ENCODE results near the gene RGS7.

The RGS7 gene

DNA sequence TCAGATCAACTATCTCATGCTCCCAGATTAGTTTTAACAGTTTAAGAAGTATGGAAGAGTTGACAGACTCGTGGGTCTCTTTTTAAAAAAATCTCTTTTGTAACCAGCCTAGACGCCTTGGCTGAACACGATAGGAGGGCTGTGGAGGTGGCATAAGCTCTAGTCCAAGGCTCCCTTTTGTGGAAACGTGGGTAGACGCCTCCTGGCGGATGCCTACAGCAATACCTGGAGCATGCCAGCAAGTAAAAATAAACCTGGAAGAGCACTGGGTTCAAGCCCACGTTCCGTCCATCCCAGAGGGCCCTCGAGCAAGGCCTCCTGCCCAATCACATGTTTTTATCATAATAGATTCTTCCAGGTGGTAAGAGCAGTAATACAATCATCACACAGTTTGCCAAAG lies 87.9 kb downstream of the RGS7 start:
- no peak overlapping the region for H3K4me3 ChIP-seq (ENCODE audit: low read depth, low read length)
- peak; percentile 23 for DNase-seq (ENCODE audit: low read depth)
- TF ChIP-seq, protein P1, sequence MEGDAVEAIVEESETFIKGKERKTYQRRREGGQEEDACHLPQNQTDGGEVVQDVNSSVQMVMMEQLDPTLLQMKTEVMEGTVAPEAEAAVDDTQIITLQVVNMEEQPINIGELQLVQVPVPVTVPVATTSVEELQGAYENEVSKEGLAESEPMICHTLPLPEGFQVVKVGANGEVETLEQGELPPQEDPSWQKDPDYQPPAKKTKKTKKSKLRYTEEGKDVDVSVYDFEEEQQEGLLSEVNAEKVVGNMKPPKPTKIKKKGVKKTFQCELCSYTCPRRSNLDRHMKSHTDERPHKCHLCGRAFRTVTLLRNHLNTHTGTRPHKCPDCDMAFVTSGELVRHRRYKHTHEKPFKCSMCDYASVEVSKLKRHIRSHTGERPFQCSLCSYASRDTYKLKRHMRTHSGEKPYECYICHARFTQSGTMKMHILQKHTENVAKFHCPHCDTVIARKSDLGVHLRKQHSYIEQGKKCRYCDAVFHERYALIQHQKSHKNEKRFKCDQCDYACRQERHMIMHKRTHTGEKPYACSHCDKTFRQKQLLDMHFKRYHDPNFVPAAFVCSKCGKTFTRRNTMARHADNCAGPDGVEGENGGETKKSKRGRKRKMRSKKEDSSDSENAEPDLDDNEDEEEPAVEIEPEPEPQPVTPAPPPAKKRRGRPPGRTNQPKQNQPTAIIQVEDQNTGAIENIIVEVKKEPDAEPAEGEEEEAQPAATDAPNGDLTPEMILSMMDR (IDR thresholded peaks at IDR 0.05; ENCODE audit: insufficient read depth, low read depth, low read length, missing control alignments): peak; percentile 36

DNA sequence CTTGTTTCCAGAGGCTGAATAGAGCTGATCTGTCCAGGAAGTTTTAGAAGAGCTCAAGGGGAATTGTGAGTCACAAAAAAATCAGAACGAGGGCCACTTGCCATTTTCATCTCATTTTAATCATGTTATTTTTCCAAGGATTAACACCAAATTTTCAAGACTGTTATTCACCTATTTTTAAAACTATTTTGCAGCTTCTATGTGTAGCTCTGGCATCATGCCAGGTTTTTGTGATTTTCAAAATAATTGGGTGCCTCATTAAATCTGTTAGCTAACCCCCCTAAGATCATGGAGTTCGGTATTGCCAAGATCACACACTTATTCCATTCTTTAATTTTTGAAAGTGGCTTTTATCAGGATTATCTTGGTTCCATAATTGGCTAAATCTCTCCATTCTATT lies 90.9 kb downstream of the RGS7 start:
- no peak for DNase-seq (ENCODE audit: low read depth)
- H3K4me3 ChIP-seq (ENCODE audit: low read depth, low read length): no peak overlapping the region
- TF ChIP-seq, protein P1 (IDR thresholded peaks at IDR 0.05; ENCODE audit: insufficient read depth, low read depth, low read length, missing control alignments): no peak

DNA sequence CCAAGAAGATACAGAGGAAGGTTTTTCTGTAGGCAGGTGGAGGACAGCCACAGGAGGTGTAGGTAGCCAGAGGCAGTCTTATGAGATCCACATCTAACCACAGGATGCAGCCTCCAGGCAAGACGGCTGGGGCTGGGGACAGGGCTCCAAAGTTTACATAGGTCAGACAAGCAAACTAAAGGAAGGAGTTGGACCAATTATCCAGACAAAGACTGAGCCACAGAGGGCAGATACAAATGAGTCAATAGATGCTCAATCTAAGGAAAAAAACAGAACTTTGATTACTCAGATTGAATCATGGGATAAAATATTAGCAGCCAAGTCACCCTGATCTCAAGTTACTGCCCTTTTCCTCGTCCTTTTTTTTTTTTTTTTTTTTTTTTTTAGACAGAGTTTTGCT lies 91.6 kb downstream of the RGS7 start:
- TF ChIP-seq, protein P1 (IDR thresholded peaks at IDR 0.05; ENCODE audit: insufficient read depth, low read depth, low read length, missing control alignments): no peak
- H3K4me3 ChIP-seq (ENCODE audit: low read depth, low read length): no peak overlapping the region
- DNase-seq (ENCODE audit: low read depth): no peak

DNA sequence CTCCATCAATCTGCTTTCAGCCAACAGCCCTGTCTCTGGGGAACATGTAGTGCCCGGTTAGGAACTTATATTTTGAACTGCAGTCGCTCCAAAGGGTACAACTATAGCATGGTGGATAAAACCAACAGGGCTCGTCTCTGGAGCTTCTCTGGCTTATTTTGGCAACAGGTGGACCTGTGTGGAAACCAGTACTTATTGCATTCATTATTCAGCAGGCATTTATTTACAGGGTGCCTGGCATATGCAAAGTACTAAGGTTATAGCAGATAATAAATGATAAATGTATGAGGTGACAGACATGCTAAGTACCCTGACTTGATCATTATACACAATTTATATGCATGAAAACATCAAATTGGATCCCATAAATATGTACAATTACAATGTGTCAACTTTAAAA lies 93.7 kb downstream of the RGS7 start:
- TF ChIP-seq, protein P1 (IDR thresholded peaks at IDR 0.05; ENCODE audit: insufficient read depth, low read depth, low read length, missing control alignments): no peak
- H3K4me3 ChIP-seq (ENCODE audit: low read depth, low read length): no peak overlapping the region
- no peak for DNase-seq (ENCODE audit: low read depth)

DNA sequence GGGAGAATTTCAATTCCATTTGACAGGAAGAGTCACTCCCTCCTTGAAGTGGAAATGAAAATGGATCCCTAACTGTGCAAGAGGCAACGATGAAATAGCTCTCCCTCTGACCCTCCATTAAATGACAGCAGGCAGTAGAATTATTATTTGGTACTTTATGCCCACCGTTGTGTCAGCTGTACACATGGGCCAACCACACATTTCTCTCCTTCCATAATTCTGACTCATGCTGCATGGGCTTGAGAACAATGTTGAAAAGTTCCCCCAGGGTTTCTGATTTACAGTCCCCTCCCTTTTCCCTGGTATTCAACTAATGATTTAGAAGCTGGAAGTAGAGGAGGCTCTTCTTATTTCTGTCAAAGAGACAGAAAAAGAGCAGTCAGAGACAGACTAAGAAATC lies 103.5 kb downstream of the RGS7 start:
- TF ChIP-seq, protein P1 (IDR thresholded peaks at IDR 0.05; ENCODE audit: insufficient read depth, low read depth, low read length, missing control alignments): no peak
- no peak for DNase-seq (ENCODE audit: low read depth)
- H3K4me3 ChIP-seq (ENCODE audit: low read depth, low read length): no peak overlapping the region

DNA sequence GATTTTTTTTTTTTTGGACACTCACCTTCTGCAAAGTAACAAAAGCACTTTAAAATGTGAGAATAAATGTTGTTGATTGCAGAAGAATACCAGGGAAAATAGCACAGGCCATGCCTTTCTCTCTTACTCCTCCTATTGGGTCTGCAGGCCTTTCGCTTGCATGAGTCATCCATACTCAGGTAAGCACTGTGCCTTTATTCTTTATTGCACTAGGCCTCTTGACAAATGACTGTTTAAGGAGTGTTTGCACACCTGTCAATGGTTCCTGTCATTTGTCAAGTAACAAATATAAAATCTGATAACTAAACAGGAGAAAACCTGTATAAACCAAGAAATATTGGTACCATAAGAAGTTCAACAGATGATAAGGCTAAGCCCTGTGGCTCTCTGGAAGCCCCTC lies 106.5 kb downstream of the RGS7 start:
- TF ChIP-seq, protein P1 (IDR thresholded peaks at IDR 0.05; ENCODE audit: insufficient read depth, low read depth, low read length, missing control alignments): no peak
- no peak for DNase-seq (ENCODE audit: low read depth)
- no peak overlapping the region for H3K4me3 ChIP-seq (ENCODE audit: low read depth, low read length)

DNA sequence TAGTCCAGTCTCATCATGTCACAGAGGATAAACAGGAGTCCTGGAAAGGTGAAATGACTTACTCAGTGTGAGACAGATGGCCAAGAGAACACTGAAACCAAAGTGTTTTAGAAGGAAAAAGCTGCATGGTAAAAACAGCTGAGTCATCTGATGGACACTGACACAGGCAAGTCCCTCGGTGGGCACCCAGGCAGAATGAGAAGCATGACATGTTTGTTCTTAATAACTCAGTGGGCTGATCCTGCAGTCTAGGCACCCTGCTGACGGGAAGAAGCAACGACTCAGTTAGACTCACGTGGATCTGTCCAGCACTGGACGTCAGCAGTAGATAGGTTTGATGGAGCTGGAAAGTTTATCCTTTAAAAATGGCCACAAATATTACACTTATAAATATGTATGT lies 116.9 kb downstream of the RGS7 start:
- DNase-seq (ENCODE audit: low read depth): no peak
- H3K4me3 ChIP-seq (ENCODE audit: low read depth, low read length): no peak overlapping the region
- TF ChIP-seq, protein P1 (IDR thresholded peaks at IDR 0.05; ENCODE audit: insufficient read depth, low read depth, low read length, missing control alignments): no peak
